Tibial artery (tissue), 4 donors: ENCODE data around the gene KCTD14.

ENCODE experiments used
- DNase-seq, 2 donors: peaks; one replicate each; pipeline ENCODE4 v3.0.0-alpha.2; 2019
- H3K27ac ChIP-seq, 2 donors: fragments of 200-600 bp; sonication (generic) in 1 of 2; 1 replicate in 1 of 2; 2 replicates in 1 of 2; pipeline ENCODE4 v1.5.1; 2018 to 2019; ENCODE audit warnings: mild to moderate bottlenecking in 1 of 2
- H3K27me3 ChIP-seq, 2 donors: fragments of 200-600 bp; sonication (generic) in 1 of 2; one replicate each; pipeline versions ENCODE4 v1.5.1 to v1.6.0; 2016 to 2019
- H3K36me3 ChIP-seq, 3 donors: fragments of 200-600 bp; sonication (generic) in 2 of 3; one replicate each; pipeline ENCODE4 v1.5.1; 2016 to 2019; ENCODE audit warnings: mild to moderate bottlenecking in 2 of 3
- H3K4me1 ChIP-seq, 4 donors: fragments of 200-600 bp; sonication (generic) in 2 of 4; 1 replicate in 3 of 4; 2 replicates in 1 of 4; pipeline ENCODE4 v1.5.1; 2016 to 2019
- H3K4me3 ChIP-seq, 2 donors: fragments of 200-600 bp; sonication (generic) in 1 of 2; 1 replicate in 1 of 2; 2 replicates in 1 of 2; pipeline ENCODE4 v1.5.1; 2018 to 2019; ENCODE audit warnings: mild to moderate bottlenecking in 2 of 2
- H3K9me3 ChIP-seq, 3 donors: fragments of 200-600 bp; sonication (generic) in 1 of 3; one replicate each; pipeline ENCODE4 v1.5.1; 2016 to 2019
- intact Hi-C: fragments of 100-400 bp; cut with DNase I; formaldehyde crosslinking; loops from one replicate; pipeline ENCODE4 v1.15.0; 2023; ENCODE audit warnings: low total_unique reads
- TF ChIP-seq, protein P1 (sequence below), 2 experiments: fragments of 200-600 bp in 1 of 2; fragments of 450-650 bp in 1 of 2; IDR thresholded peaks; one replicate each; pipeline ENCODE4 v1.5.1; 2017 to 2019; ENCODE audit warnings: antibody characterized with exemption in 2 of 2, mild to moderate bottlenecking in 1 of 2, moderate library complexity in 1 of 2

KCTD14 gene

GRCh38 chr11:78067704-78068103 lies 44.6 kb upstream of the KCTD14 start:
- intact Hi-C loops = no loop called here
- H3K27ac ChIP-seq = no peak overlapping the region

GRCh38 chr11:78066471-78066870 lies 43.4 kb upstream of the KCTD14 start:
- peaks cover 22 to 38% (median 35%) of the 10 kb centered on the region in 3 donors for H3K36me3 ChIP-seq
- H3K4me1 ChIP-seq = peaks cover 0 to 17% (median 12%) of the 10 kb centered on the region in 4 donors
- no peak overlapping the region for H3K4me3 ChIP-seq
- no peaks in the 10 kb centered on the region for H3K9me3 ChIP-seq
- no peaks in the 10 kb centered on the region for H3K27me3 ChIP-seq
- no peak overlapping the region for H3K27ac ChIP-seq
- intact Hi-C loops = no loop called here
- TF ChIP-seq, protein P1, sequence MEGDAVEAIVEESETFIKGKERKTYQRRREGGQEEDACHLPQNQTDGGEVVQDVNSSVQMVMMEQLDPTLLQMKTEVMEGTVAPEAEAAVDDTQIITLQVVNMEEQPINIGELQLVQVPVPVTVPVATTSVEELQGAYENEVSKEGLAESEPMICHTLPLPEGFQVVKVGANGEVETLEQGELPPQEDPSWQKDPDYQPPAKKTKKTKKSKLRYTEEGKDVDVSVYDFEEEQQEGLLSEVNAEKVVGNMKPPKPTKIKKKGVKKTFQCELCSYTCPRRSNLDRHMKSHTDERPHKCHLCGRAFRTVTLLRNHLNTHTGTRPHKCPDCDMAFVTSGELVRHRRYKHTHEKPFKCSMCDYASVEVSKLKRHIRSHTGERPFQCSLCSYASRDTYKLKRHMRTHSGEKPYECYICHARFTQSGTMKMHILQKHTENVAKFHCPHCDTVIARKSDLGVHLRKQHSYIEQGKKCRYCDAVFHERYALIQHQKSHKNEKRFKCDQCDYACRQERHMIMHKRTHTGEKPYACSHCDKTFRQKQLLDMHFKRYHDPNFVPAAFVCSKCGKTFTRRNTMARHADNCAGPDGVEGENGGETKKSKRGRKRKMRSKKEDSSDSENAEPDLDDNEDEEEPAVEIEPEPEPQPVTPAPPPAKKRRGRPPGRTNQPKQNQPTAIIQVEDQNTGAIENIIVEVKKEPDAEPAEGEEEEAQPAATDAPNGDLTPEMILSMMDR (IDR thresholded peaks at IDR 0.05) = no peak
- DNase-seq = no peak

More at GRCh38 chr11:78067704-78068103, 44.6 kb upstream of the KCTD14 start:
- no peaks in the 10 kb centered on the region for H3K9me3 ChIP-seq
- peaks cover 34 to 50% (median 45%) of the 10 kb centered on the region in 3 donors for H3K36me3 ChIP-seq
- no peaks in the 10 kb centered on the region for H3K27me3 ChIP-seq
- no peak for DNase-seq
- peaks cover 0 to 7% (median 5%) of the 10 kb centered on the region in 4 donors for H3K4me1 ChIP-seq
- H3K4me3 ChIP-seq = no peak overlapping the region
- TF ChIP-seq, protein P1 (IDR thresholded peaks at IDR 0.05) = no peak

- H3K27ac ChIP-seq = no peak overlapping the region
- H3K27me3 ChIP-seq = no peaks in the 10 kb centered on the region
- H3K9me3 ChIP-seq = no peaks in the 10 kb centered on the region
- intact Hi-C loops = no loop called here
- H3K4me3 ChIP-seq = no peak overlapping the region
- peaks cover 0 to 30% (median 20%) of the 10 kb centered on the region in 4 donors for H3K4me1 ChIP-seq
- H3K36me3 ChIP-seq = peaks cover 10 to 26% (median 25%) of the 10 kb centered on the region in 3 donors
- DNase-seq = no peak
- TF ChIP-seq, protein P1 (IDR thresholded peaks at IDR 0.05) = no peak
Measured at GRCh38 chr11:78065203-78065602, 42.1 kb upstream of the KCTD14 start.

DNA sequence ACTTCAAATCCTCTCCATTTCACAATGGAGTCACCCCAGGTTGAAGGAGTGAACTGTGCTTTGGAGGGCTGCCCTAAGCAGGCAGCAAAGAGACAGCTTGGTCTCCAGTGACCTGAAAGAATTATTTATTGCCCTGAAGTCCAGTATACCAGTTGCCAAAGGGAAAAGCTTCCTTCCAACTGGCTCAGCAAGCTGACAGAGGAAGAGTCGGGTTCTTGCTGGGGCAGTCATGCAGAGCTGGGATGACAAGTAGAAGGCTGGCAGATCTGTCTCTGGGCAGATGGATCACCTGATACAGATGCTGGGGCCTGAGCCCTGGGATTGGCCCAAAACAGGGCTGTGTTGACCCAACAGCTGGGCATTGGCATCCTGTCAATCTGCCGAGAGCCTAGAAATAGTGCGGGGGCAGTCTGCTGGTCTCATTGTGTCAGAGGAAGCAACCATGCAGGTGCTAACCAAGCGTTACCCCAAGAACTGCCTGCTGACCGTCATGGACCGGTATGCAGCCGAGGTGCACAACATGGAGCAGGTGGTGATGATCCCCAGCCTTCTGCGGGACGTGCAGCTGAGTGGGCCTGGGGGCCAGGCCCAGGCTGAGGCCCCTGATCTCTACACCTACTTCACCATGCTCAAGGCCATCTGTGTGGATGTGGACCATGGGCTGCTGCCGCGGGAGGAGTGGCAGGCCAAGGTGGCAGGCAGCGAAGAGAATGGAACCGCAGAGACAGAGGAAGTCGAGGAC lies 40.5 kb upstream of the KCTD14 start, which contains the start of gene THRSP:
THRSP (plus strand) TSS at position 422 of the 742 bp plus-strand sequence; CDS start at position 443, 21 bp downstream.
- Histone ChIP-seq H3K4me3 (no peak within 1 kb of the TSS), H3K4me1 (peaks cover 0 to 39% (median 24%) of the 10 kb centered on the region in 4 donors), H3K27ac (peak within 1 kb of the TSS in 1 of 2 donors; percentile 2), H3K27me3 (no peaks in the 10 kb centered on the region), H3K36me3 (peaks cover under 1 to 15% (median 12%) of the 10 kb centered on the region in 3 donors), H3K9me3 (no peaks in the 10 kb centered on the region)
- TF ChIP-seq, protein P1 (IDR thresholded peaks at IDR 0.05) = no peak
- intact Hi-C loops = no loop called here
- no peak for DNase-seq

DNA sequence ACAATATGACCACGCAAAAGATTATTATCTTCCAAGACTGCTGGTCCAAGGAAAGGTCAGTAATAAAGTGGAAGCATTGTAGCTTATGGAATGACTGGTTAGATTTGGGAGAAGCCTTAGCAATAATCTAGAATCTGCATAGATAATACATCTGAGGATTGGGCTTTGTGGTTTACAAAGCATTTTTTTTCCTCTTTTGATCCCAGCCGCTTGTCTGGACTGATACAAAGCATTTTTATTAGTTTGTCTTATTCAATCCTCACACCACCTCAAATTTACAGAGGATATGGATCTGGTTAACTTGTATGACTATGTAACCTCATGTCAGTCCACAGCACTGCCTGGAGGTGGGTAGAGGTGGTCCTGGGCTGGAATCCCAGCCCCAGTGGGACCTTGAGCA lies 39.6 kb upstream of the KCTD14 start:
- no peaks in the 10 kb centered on the region for H3K9me3 ChIP-seq
- no peaks in the 10 kb centered on the region for H3K27me3 ChIP-seq
- DNase-seq = no peak
- H3K27ac ChIP-seq = peak overlapping the region in 1 of 2 donors; percentile 2
- H3K4me1 ChIP-seq = peaks cover 0 to 39% (median 24%) of the 10 kb centered on the region in 4 donors
- no peak overlapping the region for H3K4me3 ChIP-seq
- intact Hi-C loops = no loop called here
- peaks cover 0 to 7% (median 5%) of the 10 kb centered on the region in 3 donors for H3K36me3 ChIP-seq
- TF ChIP-seq, protein P1 (IDR thresholded peaks at IDR 0.05) = no peak
